Muscle of back (tissue), 11 donors: Measurements from ENCODE around the gene TRAPPC2L. TPM values are rescaled to one million over a fixed set of nuclear protein-coding genes. Genes with fewer than 3 reads are reported as not detected.

Source experiments
- DNase-seq, 3 donors: peaks; one replicate each; pipeline versions ENCODE4 v3.0.0 to v3.0.0-alpha.2; 2013
- polyA plus RNA-seq, 10 donors: library from polyadenylated mRNA; unstranded; fragments of 120-200 nt; gene quantifications; one replicate each; pipeline ENCODE4 v1.2.1, GENCODE V29; 2013; ENCODE audit not compliant: insufficient read length in 10 of 10

The TRAPPC2L gene
- polyA plus RNA-seq, 10 donors: 45.8 to 61.5 (median 53.5) TPM

DNA sequence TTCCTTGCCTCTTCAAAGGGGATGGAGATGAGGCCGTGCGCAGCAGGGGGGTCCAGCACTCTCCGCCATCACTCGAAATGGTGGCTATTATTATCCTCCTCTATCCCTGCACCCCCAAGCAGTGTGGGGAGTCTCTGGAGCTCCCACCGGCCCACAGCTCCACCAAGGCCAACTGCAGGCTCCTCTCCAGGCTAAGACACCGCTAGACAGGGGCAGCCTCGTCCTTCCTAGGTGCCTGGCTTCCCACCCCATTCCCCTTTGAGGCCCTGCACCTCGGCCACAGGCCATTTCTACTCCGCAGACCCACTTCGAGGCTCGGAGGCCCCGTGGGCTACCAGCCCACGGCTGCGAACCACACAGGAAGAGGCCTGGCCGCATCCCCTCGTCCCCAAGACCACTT, 49.1 kb downstream of the TRAPPC2L start:
- DNase-seq: no peak

DNA sequence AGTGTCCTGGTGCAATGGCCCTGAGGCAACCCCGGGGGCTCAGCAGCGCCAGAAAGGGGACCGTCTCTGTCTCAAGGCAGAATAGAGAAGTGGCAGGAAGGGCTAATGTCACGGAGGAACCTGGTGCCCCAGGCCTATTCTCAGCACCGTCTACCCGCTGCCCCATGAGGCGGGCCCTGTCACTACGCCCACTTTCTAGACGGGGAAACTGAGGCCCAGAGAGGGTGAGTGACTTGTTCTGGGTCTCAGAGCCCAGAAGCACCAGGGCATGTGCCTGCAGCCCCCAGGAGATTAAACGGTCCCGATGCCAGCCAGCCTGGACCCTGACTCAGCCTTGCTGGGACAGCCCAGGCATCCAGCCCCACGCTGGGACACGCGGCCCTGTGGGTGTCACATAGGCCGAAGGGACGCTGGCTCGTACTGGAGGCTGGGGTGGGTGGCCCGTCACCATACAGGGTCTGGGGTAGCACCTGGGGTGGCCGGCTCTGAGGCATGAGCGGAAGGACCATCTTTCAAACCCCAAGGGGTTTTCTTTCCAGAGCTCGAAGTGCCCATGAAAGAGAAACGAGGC, 49.7 kb downstream of the TRAPPC2L start:
- DNase-seq: no peak

DNA sequence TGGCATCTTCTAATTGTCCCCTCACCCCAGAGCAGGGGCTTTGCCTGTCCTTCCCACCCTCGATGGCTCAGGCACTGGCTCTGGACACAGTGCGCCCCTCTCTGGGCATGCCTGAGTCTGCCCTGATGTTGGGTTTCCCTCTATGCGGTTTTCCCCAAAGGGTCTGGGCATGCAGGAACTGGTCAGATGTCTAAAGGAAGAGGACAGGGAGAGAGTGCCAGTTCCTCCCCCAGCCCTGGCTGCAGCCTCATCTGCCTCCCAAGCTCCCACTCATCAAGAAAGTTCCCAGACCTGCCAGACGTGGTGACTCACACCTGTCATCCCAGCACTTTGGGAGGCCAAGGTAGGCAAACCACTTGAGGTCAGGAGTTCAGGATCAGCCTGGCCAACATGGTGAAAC, 50.8 kb downstream of the TRAPPC2L start:
- DNase-seq: no peak

DNA sequence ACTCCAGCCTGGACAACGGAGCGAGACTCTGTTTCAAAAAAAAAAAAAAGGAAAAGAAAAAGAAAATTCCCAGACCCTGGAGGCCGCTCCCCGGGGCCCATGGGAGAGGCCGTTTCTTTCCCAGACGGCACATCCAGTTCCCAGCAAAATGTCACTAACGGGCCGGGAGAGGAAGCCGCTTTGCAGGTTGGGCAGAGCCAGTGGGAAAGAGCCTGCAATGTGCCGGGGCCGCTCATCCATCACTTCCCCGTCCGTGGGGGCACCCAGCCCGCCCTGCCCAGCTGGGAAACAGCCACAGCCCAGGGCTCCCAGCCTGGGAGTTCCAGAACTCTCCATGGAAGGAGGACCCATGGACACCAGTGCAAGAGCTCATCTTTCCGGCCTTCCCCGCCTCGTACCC, 51.4 kb downstream of the TRAPPC2L start:
- no peak for DNase-seq

GRCh38 chr16:88909431-88910210, 52.7 kb downstream of the TRAPPC2L start:
- DNase-seq: no peak

GRCh38 chr16:88910284-88911135, 53.6 kb downstream of the TRAPPC2L start:
- no peak for DNase-seq

DNA sequence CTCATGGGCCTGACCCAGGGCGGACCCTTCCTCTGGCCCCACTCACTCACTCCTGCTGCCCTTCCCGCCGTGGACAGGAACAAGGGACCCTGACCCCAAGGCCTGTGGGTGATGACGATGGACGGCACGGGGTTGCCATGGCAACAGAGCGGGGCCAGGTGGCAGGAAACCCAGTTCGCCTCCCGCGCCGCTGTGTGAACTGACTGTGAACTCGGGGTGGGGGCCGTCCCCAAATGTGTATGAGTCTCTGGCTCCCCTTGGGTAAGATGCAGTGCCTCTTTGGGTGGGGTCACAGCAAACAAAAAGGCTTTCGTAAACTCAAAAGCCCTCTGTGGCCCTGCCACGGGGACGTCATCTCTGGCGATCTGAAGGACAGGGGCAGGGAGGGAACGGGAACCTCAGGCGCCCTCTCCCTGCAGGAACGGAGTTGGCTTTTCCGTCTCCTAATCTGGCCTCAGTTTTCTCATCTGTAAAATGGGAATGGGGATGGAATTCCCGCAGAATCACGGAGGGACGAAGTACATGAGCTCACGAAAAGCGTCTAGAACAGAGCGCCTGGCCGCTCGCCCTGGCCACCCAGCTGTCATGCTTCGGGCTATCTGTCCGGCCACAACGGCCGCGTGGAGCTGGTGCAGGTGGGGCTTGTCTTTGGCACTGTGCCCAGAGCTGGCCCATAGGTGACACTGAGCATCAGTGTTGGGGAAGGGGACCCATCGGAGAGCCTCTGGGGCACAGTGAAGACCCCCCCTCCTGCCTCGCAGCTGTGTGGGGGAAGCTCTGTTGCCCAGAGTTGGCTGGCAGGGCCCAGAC, 54.4 kb downstream of the TRAPPC2L start:
- peak in 1 of 3 donors; percentile 55 for DNase-seq

GRCh38 chr16:88911946-88912310, 55.0 kb downstream of the TRAPPC2L start:
- DNase-seq: no peak

Other genes starting within 250 kb of the TRAPPC2L start
- not detected for gene IL17C, start 218.6 kb upstream of the TRAPPC2L start, polyA plus RNA-seq
- 10 to 100 TPM; 19.4 to 59.7 (median 34.6) TPM for gene CYBA, start 206.1 kb upstream of the TRAPPC2L start, polyA plus RNA-seq
- gene MVD, start 194.0 kb upstream of the TRAPPC2L start, polyA plus RNA-seq: 10 to 100 TPM; 19.4 to 38.9 (median 26.3) TPM
- 1 to 10 TPM; 4.5 to 8.5 (median 6.1) TPM for gene SNAI3, start 170.6 kb upstream of the TRAPPC2L start, polyA plus RNA-seq
- 10 to 100 TPM; 13.0 to 23.0 (median 15.6) TPM for gene RNF166, start 150.7 kb upstream of the TRAPPC2L start, polyA plus RNA-seq
- 10 to 100 TPM in 8 of 10 donors, 1 to 10 TPM in 2; 8.2 to 15.7 (median 11.8) TPM for gene CTU2, start 150.6 kb upstream of the TRAPPC2L start, polyA plus RNA-seq
- 10 to 100 TPM; 36.6 to 61.8 (median 55.6) TPM for gene PIEZO1, start 71.9 kb upstream of the TRAPPC2L start, polyA plus RNA-seq
- gene CDT1, start 53.3 kb upstream of the TRAPPC2L start, polyA plus RNA-seq: 10 to 100 TPM in 1 of 10 donors, 1 to 10 TPM in 9; 2.9 to 18.6 (median 8.1) TPM
- 10 to 100 TPM; 47.8 to 75.0 (median 62.4) TPM for gene APRT, start 45.2 kb upstream of the TRAPPC2L start, polyA plus RNA-seq
- 10 to 100 TPM; 13.1 to 23.5 (median 17.2) TPM for gene GALNS, start 180 bp upstream of the TRAPPC2L start, polyA plus RNA-seq
- under 1 TPM in 1 of 10 donors, not detected in 9; 0.20 TPM for gene PABPN1L, start 9.5 kb downstream of the TRAPPC2L start, polyA plus RNA-seq
- 10 to 100 TPM in 9 of 10 donors, 1 to 10 TPM in 1; 9.4 to 19.0 (median 16.4) TPM for gene CBFA2T3, start 120.1 kb downstream of the TRAPPC2L start, polyA plus RNA-seq
- gene ACSF3, start 236.7 kb downstream of the TRAPPC2L start, polyA plus RNA-seq: 10 to 100 TPM; 12.9 to 23.8 (median 14.8) TPM